Islet of Langerhans (tissue), 1 donor: Measurements from ENCODE around the gene PEX16.

ENCODE experiments used
- FAIRE-seq: peaks from one replicate; lab custom pipeline; 2011; peaks lifted over from hg19 to GRCh38; lab: Jason Lieb, UNC

PEX16 gene

DNA sequence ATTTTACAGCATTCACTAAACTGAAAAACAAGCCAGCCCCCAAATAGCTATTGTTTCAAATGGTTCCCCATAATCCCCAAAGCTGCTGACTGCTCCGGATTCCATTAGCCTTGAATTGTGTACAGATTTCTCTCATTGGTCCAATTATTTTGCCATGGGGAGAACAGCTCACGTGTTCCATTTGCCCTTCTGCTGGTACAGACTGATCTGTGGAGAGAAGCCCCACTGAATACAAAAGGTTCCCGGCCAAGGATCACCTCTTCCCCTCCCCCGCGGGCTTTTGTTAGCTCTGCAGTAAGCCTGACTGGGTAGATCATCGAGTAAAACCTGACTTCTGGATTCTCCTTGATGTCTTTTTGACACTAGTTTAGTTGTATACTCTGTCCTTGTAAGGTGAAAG is 41.3 kb downstream of the PEX16 start:
- FAIRE-seq, result no peak

DNA sequence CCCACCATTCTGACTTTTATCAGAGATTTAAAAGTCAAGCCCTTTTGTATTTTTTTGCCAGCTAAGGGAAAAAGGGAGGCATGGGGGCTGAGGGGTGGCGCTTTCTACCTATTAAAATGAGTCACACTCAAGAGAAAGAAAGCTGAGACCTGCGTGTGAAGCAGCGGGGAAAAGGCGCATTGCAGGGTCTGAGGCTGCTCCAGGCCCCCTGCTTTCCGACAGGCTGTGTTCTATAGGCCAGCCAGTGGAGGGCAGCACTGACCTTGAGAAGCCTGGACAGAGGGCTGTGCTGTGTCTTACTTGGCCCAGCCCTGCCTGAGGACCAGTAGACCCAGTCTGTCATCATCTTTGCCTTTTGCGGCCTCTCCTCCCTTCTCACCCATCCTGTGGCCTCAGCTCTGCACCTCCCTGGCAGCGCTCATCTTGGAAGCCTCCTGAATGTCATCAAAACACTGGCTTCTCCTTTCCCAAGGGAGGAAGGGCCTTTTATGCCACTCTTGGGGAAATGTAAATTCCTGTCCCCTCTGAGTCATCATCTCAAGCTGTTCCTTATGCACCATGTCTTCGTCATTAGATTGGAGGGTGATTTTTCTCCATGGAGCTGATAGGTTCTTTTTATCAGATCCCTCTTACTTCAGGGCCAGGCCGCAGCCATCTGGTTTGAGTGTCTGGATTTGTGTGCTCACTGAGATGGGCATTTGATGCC is 44.9 kb downstream of the PEX16 start:
- no peak for FAIRE-seq

DNA sequence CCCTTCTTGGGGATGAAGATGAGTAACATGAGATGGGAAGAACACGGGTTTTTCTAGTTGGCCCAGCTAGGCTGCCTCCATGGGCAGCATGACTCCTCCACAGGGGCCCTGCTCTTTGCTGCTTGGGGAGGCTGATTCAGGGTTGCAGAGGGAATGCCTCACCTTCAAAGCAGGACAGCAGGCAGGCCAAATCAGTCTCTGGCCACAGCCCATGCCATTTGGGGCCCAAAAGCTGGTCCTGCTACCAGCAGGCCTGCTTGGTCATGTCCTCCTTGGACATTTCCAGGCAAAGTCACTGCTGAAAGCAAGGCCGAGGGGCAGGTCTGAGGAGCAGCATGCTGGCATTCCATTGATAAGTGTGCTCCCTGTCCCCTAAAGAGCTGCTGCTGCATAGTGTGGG is 46.0 kb downstream of the PEX16 start:
- no peak for FAIRE-seq

DNA sequence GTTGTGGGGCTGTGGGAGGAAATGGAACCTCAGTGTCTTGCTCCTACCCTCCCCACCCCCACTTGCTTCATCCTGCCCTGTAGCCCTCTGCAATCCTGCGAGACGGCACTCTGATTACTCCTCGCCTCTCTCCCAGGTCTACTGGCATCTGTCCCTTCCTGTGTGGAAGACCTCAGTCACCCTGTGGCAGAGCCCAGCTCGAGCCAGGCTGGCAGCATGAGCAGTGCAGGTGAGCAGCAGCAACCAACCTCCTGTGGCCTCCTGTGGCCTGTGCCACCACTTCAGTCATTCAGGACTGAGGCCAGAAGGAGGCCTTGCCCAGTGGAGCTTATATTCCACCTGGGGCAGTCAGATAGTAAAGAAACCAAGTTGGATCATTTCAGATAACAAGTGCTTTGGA is 47.0 kb downstream of the PEX16 start:
- FAIRE-seq, result no peak

DNA sequence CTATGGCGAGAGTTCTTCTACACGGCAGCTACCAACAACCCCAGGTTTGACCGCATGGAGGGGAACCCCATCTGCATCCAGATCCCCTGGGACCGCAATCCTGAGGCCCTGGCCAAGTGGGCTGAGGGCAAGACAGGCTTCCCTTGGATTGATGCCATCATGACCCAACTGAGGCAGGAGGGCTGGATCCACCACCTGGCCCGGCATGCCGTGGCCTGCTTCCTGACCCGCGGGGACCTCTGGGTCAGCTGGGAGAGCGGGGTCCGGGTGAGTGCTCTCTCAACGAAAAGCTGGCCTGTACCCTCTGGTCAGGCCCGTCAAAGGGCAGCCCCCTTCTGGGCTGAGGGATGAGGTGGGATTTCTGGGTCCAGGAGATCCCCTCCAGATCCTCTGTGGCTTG is 48.1 kb downstream of the PEX16 start:
- FAIRE-seq, result no peak

DNA sequence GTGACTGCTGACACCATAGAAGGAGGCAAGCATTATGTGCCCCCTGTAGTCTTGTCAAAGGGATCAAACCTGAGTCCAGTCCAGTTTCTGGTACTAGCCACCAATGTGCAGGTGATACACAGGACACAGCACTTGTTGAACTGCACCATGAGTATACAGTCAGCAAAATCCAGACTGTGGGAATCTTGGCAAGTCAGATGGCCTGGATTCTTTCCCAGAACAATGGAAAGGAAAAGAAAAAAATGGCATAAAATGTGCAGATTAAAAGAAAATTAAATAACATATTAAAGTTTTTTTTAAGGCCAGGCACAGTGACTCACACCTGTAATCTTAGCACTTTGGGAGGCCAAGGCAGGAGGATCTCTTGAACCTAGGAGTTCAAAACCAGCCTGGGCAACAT is 53.6 kb downstream of the PEX16 start:
- FAIRE-seq, result no peak

DNA sequence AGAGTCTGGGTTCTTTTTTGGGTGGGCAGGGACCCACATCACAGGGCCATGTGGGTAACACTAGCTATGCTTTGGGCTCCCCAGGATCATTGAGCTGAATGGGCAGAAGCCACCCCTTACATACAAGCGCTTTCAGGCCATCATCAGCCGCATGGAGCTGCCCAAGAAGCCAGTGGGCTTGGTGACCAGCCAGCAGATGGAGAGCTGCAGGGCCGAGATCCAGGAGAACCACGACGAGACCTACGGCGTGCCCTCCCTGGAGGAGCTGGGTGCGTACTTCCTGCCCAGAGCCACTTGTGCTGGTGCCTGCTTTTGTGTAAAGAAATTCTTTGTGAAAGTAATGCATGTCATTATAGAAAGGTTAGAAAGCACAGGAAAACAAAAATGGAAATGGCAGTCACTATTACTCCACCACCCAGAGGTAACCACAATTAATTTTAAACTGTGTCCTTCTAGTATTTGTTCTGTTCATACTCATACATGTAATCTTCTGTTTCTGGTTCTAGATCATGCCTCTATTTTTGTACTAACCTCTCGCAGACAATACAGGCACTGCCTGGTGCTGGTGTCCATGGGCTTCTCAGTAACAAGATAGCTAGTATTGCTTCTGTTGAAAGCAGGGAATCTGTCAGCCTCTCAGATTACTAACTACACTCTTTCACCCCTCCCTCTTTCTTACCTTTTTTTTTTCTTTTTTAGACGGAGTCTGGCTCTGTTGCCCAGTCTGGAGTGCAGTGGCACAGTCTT is 56.7 kb downstream of the PEX16 start:
- FAIRE-seq, result no peak

- FAIRE-seq, result no peak
These were observed 57.3 kb downstream of the PEX16 start for GRCh38 chr11:45860348-45860747.
